Type B pancreatic cell (in vitro differentiated cells): ENCODE data around the gene UBAP1. TPM values are rescaled to one million over a fixed set of nuclear protein-coding genes. Genes with fewer than 3 reads are reported as not detected.
"Not testable (repeated sequence)": the region's sequence is repeated elsewhere in the genome, so short reads cannot be mapped to it uniquely, and the experiment has no call there.

ENCODE experiments used
- DNase-seq: peaks from one replicate; pipeline ENCODE4 v3.0.0; 2021; ENCODE audit warnings: mixed read lengths; ENCODE audit not compliant: unreplicated experiment; ENCODE audit errors: extremely low spot score
- H3K27ac Mint-ChIP-seq: 2 replicates; pipeline ENCODE4 v1.8.0; 2021; ENCODE audit warnings: mild to moderate bottlenecking, mixed read lengths
- H3K27me3 Mint-ChIP-seq: 2 replicates; pipeline ENCODE4 v1.8.0; 2021; ENCODE audit warnings: mixed read lengths
- H3K36me3 Mint-ChIP-seq: 2 replicates; pipeline ENCODE4 v1.8.0; 2021; ENCODE audit warnings: mixed read lengths
- H3K4me1 Mint-ChIP-seq: one replicate; pipeline ENCODE4 v1.8.0; 2021; ENCODE audit warnings: mixed read lengths; ENCODE audit not compliant: unreplicated experiment
- H3K4me3 Mint-ChIP-seq: 2 replicates; pipeline ENCODE4 v1.8.0; 2021; ENCODE audit warnings: mild to moderate bottlenecking, mixed read lengths
- H3K9me3 Mint-ChIP-seq: 2 replicates; pipeline ENCODE4 v1.8.0; 2021; ENCODE audit warnings: mixed read lengths
- total RNA-seq: library from RNA; stranded (reverse); gene quantifications from 2 replicates; pipeline ENCODE4 v1.2.1, GENCODE V29; 2021; ENCODE audit warnings: low replicate concordance
- TF ChIP-seq, protein P1 (sequence below): fragments of 200-600 bp; sonication (generic); conservative IDR thresholded peaks from 2 replicates; pipeline ENCODE4 v1.5.0; 2021; ENCODE audit warnings: antibody characterized with exemption, mild to moderate bottlenecking

UBAP1 gene
- total RNA-seq, 1 donor from 2014 or later = 35.9 TPM

DNA sequence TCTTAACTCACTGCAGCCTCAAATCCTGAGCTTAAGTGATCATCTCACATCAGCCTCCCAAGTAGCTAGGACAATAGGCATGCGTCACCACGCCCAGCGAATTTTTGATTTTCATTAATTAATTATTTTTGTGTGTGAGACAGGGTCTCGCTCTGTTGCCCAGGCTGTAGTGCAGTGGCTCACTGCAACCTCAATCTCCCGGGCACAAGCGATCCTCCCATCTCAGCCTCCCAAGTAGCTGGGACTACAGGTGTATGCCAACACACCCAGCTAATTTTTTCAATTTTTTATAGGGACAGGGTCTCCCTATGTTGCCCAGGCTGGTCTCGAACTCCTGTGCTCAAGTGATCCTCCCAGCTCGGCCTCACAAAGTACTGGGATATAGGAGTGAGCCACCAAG lies 41.4 kb downstream of the UBAP1 start:
- peaks cover 14% of the 10 kb centered on the region for H3K36me3 Mint-ChIP-seq
- H3K4me3 Mint-ChIP-seq = no peak overlapping the region
- no peak overlapping the region for H3K27ac Mint-ChIP-seq
- no peaks in the 10 kb centered on the region for H3K27me3 Mint-ChIP-seq
- TF ChIP-seq, protein P1, sequence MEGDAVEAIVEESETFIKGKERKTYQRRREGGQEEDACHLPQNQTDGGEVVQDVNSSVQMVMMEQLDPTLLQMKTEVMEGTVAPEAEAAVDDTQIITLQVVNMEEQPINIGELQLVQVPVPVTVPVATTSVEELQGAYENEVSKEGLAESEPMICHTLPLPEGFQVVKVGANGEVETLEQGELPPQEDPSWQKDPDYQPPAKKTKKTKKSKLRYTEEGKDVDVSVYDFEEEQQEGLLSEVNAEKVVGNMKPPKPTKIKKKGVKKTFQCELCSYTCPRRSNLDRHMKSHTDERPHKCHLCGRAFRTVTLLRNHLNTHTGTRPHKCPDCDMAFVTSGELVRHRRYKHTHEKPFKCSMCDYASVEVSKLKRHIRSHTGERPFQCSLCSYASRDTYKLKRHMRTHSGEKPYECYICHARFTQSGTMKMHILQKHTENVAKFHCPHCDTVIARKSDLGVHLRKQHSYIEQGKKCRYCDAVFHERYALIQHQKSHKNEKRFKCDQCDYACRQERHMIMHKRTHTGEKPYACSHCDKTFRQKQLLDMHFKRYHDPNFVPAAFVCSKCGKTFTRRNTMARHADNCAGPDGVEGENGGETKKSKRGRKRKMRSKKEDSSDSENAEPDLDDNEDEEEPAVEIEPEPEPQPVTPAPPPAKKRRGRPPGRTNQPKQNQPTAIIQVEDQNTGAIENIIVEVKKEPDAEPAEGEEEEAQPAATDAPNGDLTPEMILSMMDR = no peak
- no peak for DNase-seq
- no peaks in the 10 kb centered on the region for H3K9me3 Mint-ChIP-seq
- peaks cover 14% of the 10 kb centered on the region for H3K4me1 Mint-ChIP-seq

DNA sequence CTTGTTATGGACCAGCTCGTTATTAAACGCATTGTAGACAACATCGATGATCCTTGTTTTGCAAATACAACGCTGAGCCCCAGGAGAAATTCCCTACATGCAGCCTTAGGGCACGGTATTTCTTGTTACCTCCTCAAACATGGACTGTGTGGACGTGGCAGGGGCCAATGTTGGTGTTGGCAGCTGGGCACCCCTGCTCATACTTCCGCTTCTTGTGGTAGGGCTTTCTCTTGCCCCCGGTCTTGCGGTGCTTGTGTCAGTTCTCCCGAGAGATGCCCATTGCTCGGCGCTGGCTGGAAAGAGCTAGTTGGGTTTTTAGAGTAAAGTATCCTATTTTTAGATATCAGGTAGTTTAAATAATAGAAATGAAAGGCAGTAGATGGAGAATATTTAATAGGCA lies 45.5 kb downstream of the UBAP1 start:
- Mint-ChIP-seq H3K4me1 (peaks cover 14% of the 10 kb centered on the region), H3K4me3 (no peak overlapping the region), H3K9me3 (no peaks in the 10 kb centered on the region), H3K27me3 (no peaks in the 10 kb centered on the region), H3K36me3 (peaks cover 14% of the 10 kb centered on the region), H3K27ac (no peak overlapping the region)
- TF ChIP-seq, protein P1 = no peak
- DNase-seq = no peak

DNA sequence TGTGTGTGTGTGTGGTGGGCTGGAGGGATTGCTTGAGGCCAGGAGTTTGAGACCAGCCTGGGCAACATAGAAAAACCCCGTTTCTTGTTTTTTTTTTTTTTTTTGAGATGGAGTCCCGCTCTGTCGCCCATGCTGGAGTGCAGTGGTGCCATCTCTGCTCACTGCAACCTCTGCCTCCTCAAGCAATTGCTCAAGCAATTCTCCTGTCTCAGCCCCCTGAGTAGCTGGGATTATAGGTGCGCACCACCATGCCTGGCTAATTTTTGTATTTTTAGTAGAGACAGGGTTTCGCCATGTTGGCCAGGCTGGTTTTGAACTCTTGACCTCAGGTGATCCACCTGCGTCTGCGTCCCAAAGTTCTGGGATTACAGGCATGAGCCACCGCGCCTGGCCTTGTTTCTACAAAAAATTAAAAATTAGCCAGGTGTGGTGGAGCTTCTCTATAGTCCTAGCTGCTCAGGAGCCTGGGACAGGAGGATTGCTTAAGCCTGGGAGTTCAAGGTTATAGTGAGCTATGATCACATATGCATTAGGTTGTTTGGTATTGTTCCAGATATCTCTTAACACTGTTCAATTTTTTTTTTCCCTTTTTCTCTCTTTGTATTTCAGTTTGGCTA lies 47.4 kb downstream of the UBAP1 start:
- H3K4me1 Mint-ChIP-seq, H3K27ac Mint-ChIP-seq, H3K9me3 Mint-ChIP-seq, H3K4me3 Mint-ChIP-seq, H3K27me3 Mint-ChIP-seq, H3K36me3 Mint-ChIP-seq, DNase-seq: not testable (repeated sequence)

DNA sequence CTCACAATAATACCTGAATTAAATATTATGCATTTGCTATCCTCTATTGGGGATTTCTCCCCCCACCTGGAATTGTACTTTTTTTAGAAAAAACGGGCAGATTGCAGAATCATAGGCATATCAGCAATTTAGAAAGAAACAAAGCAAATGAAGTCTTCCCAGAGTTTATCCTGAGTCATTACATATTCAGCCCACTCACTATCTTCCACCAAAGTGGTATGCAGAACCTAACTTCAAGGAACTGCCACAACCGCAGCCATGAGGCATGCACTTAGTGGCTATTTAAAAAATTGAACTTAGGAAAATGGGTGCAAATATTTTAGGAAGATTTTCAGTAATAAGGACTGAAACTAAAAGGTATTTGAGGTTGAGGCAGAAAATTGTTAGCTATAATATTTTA lies 48.6 kb downstream of the UBAP1 start:
- Mint-ChIP-seq H3K9me3 (no peaks in the 10 kb centered on the region), H3K36me3 (peaks cover 5% of the 10 kb centered on the region), H3K4me1 (no peaks in the 10 kb centered on the region), H3K27ac (no peak overlapping the region), H3K27me3 (no peaks in the 10 kb centered on the region), H3K4me3 (no peak overlapping the region)
- TF ChIP-seq, protein P1 = no peak
- no peak for DNase-seq

DNA sequence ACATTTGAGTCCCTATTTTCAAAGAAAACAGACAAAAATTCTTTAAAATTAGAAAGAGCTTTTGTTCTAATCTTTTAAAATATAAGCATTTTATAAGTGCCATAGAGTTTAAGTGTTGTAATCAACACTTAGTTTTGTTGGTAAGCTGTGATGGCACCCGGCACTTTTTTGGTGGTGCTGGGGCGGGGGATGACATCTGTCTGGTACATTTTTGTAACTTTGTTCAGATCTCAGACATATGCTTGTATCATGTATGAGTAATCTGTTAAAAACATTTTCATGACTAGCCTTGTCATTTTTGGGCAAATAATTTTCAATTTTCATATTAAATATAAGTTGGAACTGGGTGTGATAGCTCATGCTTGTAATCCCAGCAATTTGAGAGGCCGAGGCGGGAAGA lies 51.7 kb downstream of the UBAP1 start:
- H3K36me3 Mint-ChIP-seq = no peaks in the 10 kb centered on the region
- H3K27ac Mint-ChIP-seq = no peak overlapping the region
- no peak overlapping the region for H3K4me3 Mint-ChIP-seq
- DNase-seq = no peak
- TF ChIP-seq, protein P1 = no peak
- H3K27me3 Mint-ChIP-seq = no peaks in the 10 kb centered on the region
- no peaks in the 10 kb centered on the region for H3K4me1 Mint-ChIP-seq
- H3K9me3 Mint-ChIP-seq = no peaks in the 10 kb centered on the region

DNA sequence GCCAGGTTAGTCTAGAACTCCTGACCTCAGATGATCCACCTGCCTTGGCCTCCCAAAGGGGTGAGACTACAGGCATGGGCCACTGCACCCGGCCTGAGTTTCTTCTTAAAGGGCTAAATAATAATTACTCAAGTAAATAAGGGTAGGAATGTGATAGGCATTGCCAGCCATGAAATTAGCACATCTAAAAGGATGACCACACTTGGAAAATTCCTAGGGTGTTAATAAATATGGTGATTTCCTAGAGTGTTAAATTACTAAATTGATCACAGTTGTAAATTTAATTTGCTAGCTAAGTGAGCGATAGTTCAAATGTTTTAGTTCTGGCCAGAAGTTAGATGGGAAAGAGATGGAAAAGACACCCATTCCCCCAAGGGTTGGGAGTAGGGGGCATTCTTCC lies 53.4 kb downstream of the UBAP1 start:
- no peaks in the 10 kb centered on the region for H3K9me3 Mint-ChIP-seq
- peaks cover 10% of the 10 kb centered on the region for H3K36me3 Mint-ChIP-seq
- no peaks in the 10 kb centered on the region for H3K4me1 Mint-ChIP-seq
- no peak overlapping the region for H3K27ac Mint-ChIP-seq
- no peaks in the 10 kb centered on the region for H3K27me3 Mint-ChIP-seq
- no peak overlapping the region for H3K4me3 Mint-ChIP-seq
- no peak for DNase-seq
- TF ChIP-seq, protein P1 = no peak
